ENCODE data around the gene BTAF1.

BTAF1 gene

GRCh38 chr10:91923371-91924211 lies at the start of gene BTAF1:
TSS of gene BTAF1 (plus strand) at chr10:91923770. CDS start at chr10:91924077, 307 bp downstream.
- H3K27me3 ChIP-seq (replicated peaks; ENCODE audit: control insufficient read depth, insufficient read depth, low read length) = no peaks in the 10 kb centered on the region
- H3K4me3 ChIP-seq (ENCODE audit: low read length) = peak within 1 kb of the TSS; percentile 93
- H3K4me1 ChIP-seq (ENCODE audit: control insufficient read depth, insufficient read depth, low read length) = peaks cover 10% of the 10 kb centered on the region
- H3K9me3 ChIP-seq (ENCODE audit: control insufficient read depth, low read length) = peaks cover 4% of the 10 kb centered on the region
- no peaks in the 10 kb centered on the region for H3K36me3 ChIP-seq (ENCODE audit: control insufficient read depth, insufficient read depth, low read length, severe bottlenecking)
- DNase-seq (ENCODE audit: low read depth) = peak; percentile 98
- H3K9ac ChIP-seq (ENCODE audit: low read length) = peak within 1 kb of the TSS; percentile 93

- no peak overlapping the region for H3K9ac ChIP-seq (ENCODE audit: low read length)
- no peaks in the 10 kb centered on the region for H3K27me3 ChIP-seq (replicated peaks; ENCODE audit: control insufficient read depth, insufficient read depth, low read length)
- no peak overlapping the region for H3K4me3 ChIP-seq (ENCODE audit: low read length)
- no peaks in the 10 kb centered on the region for H3K9me3 ChIP-seq (ENCODE audit: control insufficient read depth, low read length)
- no peaks in the 10 kb centered on the region for H3K36me3 ChIP-seq (ENCODE audit: control insufficient read depth, insufficient read depth, low read length, severe bottlenecking)
- H3K4me1 ChIP-seq (ENCODE audit: control insufficient read depth, insufficient read depth, low read length) = peaks cover 4% of the 10 kb centered on the region
- no peak for DNase-seq (ENCODE audit: low read depth)
These were observed 48.4 kb upstream of the BTAF1 start for GRCh38 chr10:91875156-91875555.

GRCh38 chr10:91875779-91876178 lies 47.8 kb upstream of the BTAF1 start:
- no peak for DNase-seq (ENCODE audit: low read depth)
- Histone ChIP-seq H3K36me3 (ENCODE audit: control insufficient read depth, insufficient read depth, low read length, severe bottlenecking) (no peaks in the 10 kb centered on the region), H3K4me1 (ENCODE audit: control insufficient read depth, insufficient read depth, low read length) (peaks cover 7% of the 10 kb centered on the region), H3K9me3 (ENCODE audit: control insufficient read depth, low read length) (no peaks in the 10 kb centered on the region), H3K9ac (ENCODE audit: low read length) (no peak overlapping the region), H3K4me3 (ENCODE audit: low read length) (no peak overlapping the region), H3K27me3 (replicated peaks; ENCODE audit: control insufficient read depth, insufficient read depth, low read length) (no peaks in the 10 kb centered on the region)

GRCh38 chr10:91879515-91880170 lies 43.9 kb upstream of the BTAF1 start:
- no peaks in the 10 kb centered on the region for H3K36me3 ChIP-seq (ENCODE audit: control insufficient read depth, insufficient read depth, low read length, severe bottlenecking)
- peaks cover 19% of the 10 kb centered on the region for H3K4me1 ChIP-seq (ENCODE audit: control insufficient read depth, insufficient read depth, low read length)
- DNase-seq (ENCODE audit: low read depth) = no peak
- H3K4me3 ChIP-seq (ENCODE audit: low read length) = no peak overlapping the region
- H3K9ac ChIP-seq (ENCODE audit: low read length) = no peak overlapping the region
- H3K27me3 ChIP-seq (replicated peaks; ENCODE audit: control insufficient read depth, insufficient read depth, low read length) = no peaks in the 10 kb centered on the region
- no peaks in the 10 kb centered on the region for H3K9me3 ChIP-seq (ENCODE audit: control insufficient read depth, low read length)

GRCh38 chr10:91880310-91880709 lies 43.3 kb upstream of the BTAF1 start:
- peak; percentile 56 for DNase-seq (ENCODE audit: low read depth)
- Histone ChIP-seq H3K27me3 (replicated peaks; ENCODE audit: control insufficient read depth, insufficient read depth, low read length) (no peaks in the 10 kb centered on the region), H3K4me1 (ENCODE audit: control insufficient read depth, insufficient read depth, low read length) (peaks cover 19% of the 10 kb centered on the region), H3K9me3 (ENCODE audit: control insufficient read depth, low read length) (no peaks in the 10 kb centered on the region), H3K4me3 (ENCODE audit: low read length) (no peak overlapping the region), H3K9ac (ENCODE audit: low read length) (no peak overlapping the region), H3K36me3 (ENCODE audit: control insufficient read depth, insufficient read depth, low read length, severe bottlenecking) (no peaks in the 10 kb centered on the region)

GRCh38 chr10:91883549-91884444 lies 39.8 kb upstream of the BTAF1 start:
- peak; percentile 56 for DNase-seq (ENCODE audit: low read depth)
- peak overlapping the region; percentile 42 for H3K9ac ChIP-seq (ENCODE audit: low read length)
- H3K36me3 ChIP-seq (ENCODE audit: control insufficient read depth, insufficient read depth, low read length, severe bottlenecking) = no peaks in the 10 kb centered on the region
- peaks cover 26% of the 10 kb centered on the region for H3K4me1 ChIP-seq (ENCODE audit: control insufficient read depth, insufficient read depth, low read length)
- H3K4me3 ChIP-seq (ENCODE audit: low read length) = peak overlapping the region; percentile 65
- H3K27me3 ChIP-seq (replicated peaks; ENCODE audit: control insufficient read depth, insufficient read depth, low read length) = peaks cover 5% of the 10 kb centered on the region
- no peaks in the 10 kb centered on the region for H3K9me3 ChIP-seq (ENCODE audit: control insufficient read depth, low read length)

- no peaks in the 10 kb centered on the region for H3K36me3 ChIP-seq (ENCODE audit: control insufficient read depth, insufficient read depth, low read length, severe bottlenecking)
- H3K9ac ChIP-seq (ENCODE audit: low read length) = no peak overlapping the region
- no peak overlapping the region for H3K4me3 ChIP-seq (ENCODE audit: low read length)
- peaks cover 5% of the 10 kb centered on the region for H3K27me3 ChIP-seq (replicated peaks; ENCODE audit: control insufficient read depth, insufficient read depth, low read length)
- no peak for DNase-seq (ENCODE audit: low read depth)
- H3K9me3 ChIP-seq (ENCODE audit: control insufficient read depth, low read length) = no peaks in the 10 kb centered on the region
- H3K4me1 ChIP-seq (ENCODE audit: control insufficient read depth, insufficient read depth, low read length) = peaks cover 26% of the 10 kb centered on the region
These were observed 39.0 kb upstream of the BTAF1 start for GRCh38 chr10:91884536-91884935.

GRCh38 chr10:91885362-91886079 lies 38.0 kb upstream of the BTAF1 start:
- Histone ChIP-seq H3K36me3 (ENCODE audit: control insufficient read depth, insufficient read depth, low read length, severe bottlenecking) (no peaks in the 10 kb centered on the region), H3K4me1 (ENCODE audit: control insufficient read depth, insufficient read depth, low read length) (peaks cover 19% of the 10 kb centered on the region), H3K27me3 (replicated peaks; ENCODE audit: control insufficient read depth, insufficient read depth, low read length) (peaks cover 5% of the 10 kb centered on the region), H3K4me3 (ENCODE audit: low read length) (no peak overlapping the region), H3K9me3 (ENCODE audit: control insufficient read depth, low read length) (no peaks in the 10 kb centered on the region), H3K9ac (ENCODE audit: low read length) (no peak overlapping the region)
- DNase-seq (ENCODE audit: low read depth) = no peak

GRCh38 chr10:91886954-91887271 lies 36.7 kb upstream of the BTAF1 start:
- no peak for DNase-seq (ENCODE audit: low read depth)
- peak overlapping the region; percentile 64 for H3K9ac ChIP-seq (ENCODE audit: low read length)
- H3K4me1 ChIP-seq (ENCODE audit: control insufficient read depth, insufficient read depth, low read length) = peaks cover 33% of the 10 kb centered on the region
- no peaks in the 10 kb centered on the region for H3K9me3 ChIP-seq (ENCODE audit: control insufficient read depth, low read length)
- H3K27me3 ChIP-seq (replicated peaks; ENCODE audit: control insufficient read depth, insufficient read depth, low read length) = peaks cover 5% of the 10 kb centered on the region
- peak overlapping the region; percentile 83 for H3K4me3 ChIP-seq (ENCODE audit: low read length)
- H3K36me3 ChIP-seq (ENCODE audit: control insufficient read depth, insufficient read depth, low read length, severe bottlenecking) = no peaks in the 10 kb centered on the region

- peak; percentile 68 for DNase-seq (ENCODE audit: low read depth)
- H3K9ac ChIP-seq (ENCODE audit: low read length) = peak overlapping the region; percentile 64
- peak overlapping the region; percentile 83 for H3K4me3 ChIP-seq (ENCODE audit: low read length)
- no peaks in the 10 kb centered on the region for H3K36me3 ChIP-seq (ENCODE audit: control insufficient read depth, insufficient read depth, low read length, severe bottlenecking)
- no peaks in the 10 kb centered on the region for H3K9me3 ChIP-seq (ENCODE audit: control insufficient read depth, low read length)
- peaks cover 35% of the 10 kb centered on the region for H3K4me1 ChIP-seq (ENCODE audit: control insufficient read depth, insufficient read depth, low read length)
- H3K27me3 ChIP-seq (replicated peaks; ENCODE audit: control insufficient read depth, insufficient read depth, low read length) = peaks cover 5% of the 10 kb centered on the region
These were observed 36.1 kb upstream of the BTAF1 start for GRCh38 chr10:91887272-91888076.

All from adipocyte (in vitro differentiated cells).